Right lobe of liver (tissue), 6 donors: ENCODE data around the gene KIF2A. TPM values are rescaled to one million over a fixed set of nuclear protein-coding genes. Genes with fewer than 3 reads are reported as not detected.
A peak's percentile ranks its signal among the peaks of the same experiment; 100 is the strongest.

Experiments used
- ATAC-seq, 4 donors: fragments of 200-7000 bp; cut with Tn5 transposase; one replicate each; pipeline ENCODE4 v1.9.1; 2020; ENCODE audit warnings: mild to moderate bottlenecking in 4 of 4, moderate library complexity in 4 of 4
- DNase-seq, 3 donors: peaks; one replicate each; pipeline ENCODE4 v3.0.0-alpha.2; 2020
- H3K27ac ChIP-seq, 3 donors: fragments of 200-600 bp; one replicate each; pipeline ENCODE4 v1.8.0; 2022
- H3K27me3 ChIP-seq, 2 donors: fragments of 200-600 bp; one replicate each; pipeline ENCODE4 v1.8.0; 2022
- H3K36me3 ChIP-seq, 4 donors: fragments of 200-600 bp; sonication (generic) in 1 of 4; one replicate each; pipeline versions ENCODE4 v1.5.1 to v1.8.0; 2017 to 2022; ENCODE audit warnings: control low read depth in 1 of 4
- H3K4me1 ChIP-seq, 4 donors: fragments of 200-600 bp; sonication (generic) in 1 of 4; one replicate each; pipeline versions ENCODE4 v1.5.1 to v1.8.0; 2017 to 2022; ENCODE audit warnings: control low read depth in 1 of 4
- H3K4me3 ChIP-seq, 3 donors: fragments of 200-600 bp; one replicate each; pipeline ENCODE4 v1.8.0; 2022
- H3K9me3 ChIP-seq, 4 donors: fragments of 200-600 bp; sonication (generic) in 1 of 4; one replicate each; pipeline versions ENCODE4 v1.5.1 to v1.8.0; 2017 to 2022; ENCODE audit warnings: control low read depth in 1 of 4
- POLR2A ChIP-seq: fragments of 450-650 bp; IDR thresholded peaks from one replicate; pipeline ENCODE4 v1.6.1; 2017; ENCODE audit warnings: antibody characterized with exemption, mild to moderate bottlenecking
- WGBS: methylation state at CpG from one replicate; pipeline ENCODE4 v1.1.6; 2018; ENCODE audit warnings: low coverage, low lambda C conversion rate; ENCODE audit not compliant: insufficient coverage; ENCODE audit errors: missing lambda C conversion rate; 5-methylcytosine and 5-hydroxymethylcytosine counted together
- intact Hi-C, 2 donors: fragments of 100-400 bp; cut with DNase I; formaldehyde crosslinking; loops; one replicate each; pipeline versions ENCODE4 v1.11.2 to v1.14.1; 2022
- total RNA-seq, 6 experiments: library from RNA; depleted of rRNA in 2 of 6; stranded (reverse); fragments of >200 nt in 2 of 6; fragmentation: NEBNext Ultra II Directional in 3 of 6; extraction: Animal tissue kit (Norgen Biotek cat#: 25700) in 3 of 6; gene quantifications; one replicate each; pipeline versions ENCODE4 v1.1.0 to v1.2.4, GENCODE V29; 2016 to 2023
- TF ChIP-seq, protein P1 (sequence below), 4 donors: fragments of 200-600 bp in 3 of 4; fragments of 450-650 bp in 1 of 4; IDR thresholded peaks; one replicate each; pipeline versions ENCODE4 v1.5.1 to v1.8.0; 2016 to 2022; ENCODE audit warnings: antibody characterized with exemption in 4 of 4, mild to moderate bottlenecking in 2 of 4
- donor health status: DM: no; HTN: yes; CAD: no.
- donor health status: DM: no; HTN: no; CAD: no.
- donor health status: DM: no; HTN: no; CAD: no.
- donor health status: DM: no; HTN: yes; CAD: no.
- donor health status: DM: no; HTN: yes; CAD: no.

The KIF2A gene
- total RNA-seq, 6 experiments from 2014 or later: 4.9 to 10.2 (median 6.7) TPM

DNA sequence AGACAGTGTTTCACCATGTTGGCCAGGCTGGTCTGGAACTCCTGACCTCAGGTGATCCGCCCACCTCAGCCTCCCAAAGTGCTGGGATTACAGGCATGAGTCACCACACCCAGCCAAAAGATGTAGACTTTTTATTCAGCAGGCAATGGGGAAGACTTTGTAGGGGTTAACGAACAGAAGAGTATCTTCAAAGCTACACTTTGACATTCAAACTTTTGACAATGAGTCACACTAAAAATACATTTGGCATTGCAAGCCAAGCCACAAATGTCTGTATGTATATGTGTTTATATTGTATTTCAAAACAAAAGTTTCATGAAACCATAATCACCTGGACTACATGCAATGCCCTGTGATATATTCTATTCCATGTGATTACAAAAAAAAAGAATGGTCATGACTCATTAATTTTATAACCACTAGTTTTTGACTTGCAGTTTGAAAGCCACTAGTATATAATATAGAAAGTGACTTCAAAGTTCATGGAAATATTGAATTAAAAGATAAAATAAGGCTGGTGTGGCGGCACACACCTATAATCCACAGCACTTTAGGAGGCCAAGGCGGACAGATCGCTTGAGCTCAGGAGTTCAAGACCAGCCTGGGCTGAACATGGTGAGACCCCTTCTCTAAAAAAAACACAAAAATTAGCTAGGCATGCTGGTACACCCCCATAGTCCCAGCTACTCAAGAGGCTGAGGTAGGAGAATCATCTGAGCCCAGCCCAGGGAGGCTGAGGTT lies 89.4 kb downstream of the KIF2A start:
- no peak overlapping the region for H3K27ac ChIP-seq
- DNase-seq: no peak
- H3K36me3 ChIP-seq: peaks cover 0 to 83% (median 18%) of the 10 kb centered on the region in 4 donors
- H3K4me1 ChIP-seq: no peaks in the 10 kb centered on the region
- intact Hi-C loops: no loop called here
- 100% methylated on average over 3 of the region's 5 CpGs for WGBS
- H3K9me3 ChIP-seq: no peaks in the 10 kb centered on the region
- H3K27me3 ChIP-seq: no peaks in the 10 kb centered on the region
- ATAC-seq: no peak
- H3K4me3 ChIP-seq: no peak overlapping the region
- TF ChIP-seq, protein P1, sequence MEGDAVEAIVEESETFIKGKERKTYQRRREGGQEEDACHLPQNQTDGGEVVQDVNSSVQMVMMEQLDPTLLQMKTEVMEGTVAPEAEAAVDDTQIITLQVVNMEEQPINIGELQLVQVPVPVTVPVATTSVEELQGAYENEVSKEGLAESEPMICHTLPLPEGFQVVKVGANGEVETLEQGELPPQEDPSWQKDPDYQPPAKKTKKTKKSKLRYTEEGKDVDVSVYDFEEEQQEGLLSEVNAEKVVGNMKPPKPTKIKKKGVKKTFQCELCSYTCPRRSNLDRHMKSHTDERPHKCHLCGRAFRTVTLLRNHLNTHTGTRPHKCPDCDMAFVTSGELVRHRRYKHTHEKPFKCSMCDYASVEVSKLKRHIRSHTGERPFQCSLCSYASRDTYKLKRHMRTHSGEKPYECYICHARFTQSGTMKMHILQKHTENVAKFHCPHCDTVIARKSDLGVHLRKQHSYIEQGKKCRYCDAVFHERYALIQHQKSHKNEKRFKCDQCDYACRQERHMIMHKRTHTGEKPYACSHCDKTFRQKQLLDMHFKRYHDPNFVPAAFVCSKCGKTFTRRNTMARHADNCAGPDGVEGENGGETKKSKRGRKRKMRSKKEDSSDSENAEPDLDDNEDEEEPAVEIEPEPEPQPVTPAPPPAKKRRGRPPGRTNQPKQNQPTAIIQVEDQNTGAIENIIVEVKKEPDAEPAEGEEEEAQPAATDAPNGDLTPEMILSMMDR (IDR thresholded peaks at IDR 0.05): no peak
- TF ChIP-seq POLR2A: no peak

DNA sequence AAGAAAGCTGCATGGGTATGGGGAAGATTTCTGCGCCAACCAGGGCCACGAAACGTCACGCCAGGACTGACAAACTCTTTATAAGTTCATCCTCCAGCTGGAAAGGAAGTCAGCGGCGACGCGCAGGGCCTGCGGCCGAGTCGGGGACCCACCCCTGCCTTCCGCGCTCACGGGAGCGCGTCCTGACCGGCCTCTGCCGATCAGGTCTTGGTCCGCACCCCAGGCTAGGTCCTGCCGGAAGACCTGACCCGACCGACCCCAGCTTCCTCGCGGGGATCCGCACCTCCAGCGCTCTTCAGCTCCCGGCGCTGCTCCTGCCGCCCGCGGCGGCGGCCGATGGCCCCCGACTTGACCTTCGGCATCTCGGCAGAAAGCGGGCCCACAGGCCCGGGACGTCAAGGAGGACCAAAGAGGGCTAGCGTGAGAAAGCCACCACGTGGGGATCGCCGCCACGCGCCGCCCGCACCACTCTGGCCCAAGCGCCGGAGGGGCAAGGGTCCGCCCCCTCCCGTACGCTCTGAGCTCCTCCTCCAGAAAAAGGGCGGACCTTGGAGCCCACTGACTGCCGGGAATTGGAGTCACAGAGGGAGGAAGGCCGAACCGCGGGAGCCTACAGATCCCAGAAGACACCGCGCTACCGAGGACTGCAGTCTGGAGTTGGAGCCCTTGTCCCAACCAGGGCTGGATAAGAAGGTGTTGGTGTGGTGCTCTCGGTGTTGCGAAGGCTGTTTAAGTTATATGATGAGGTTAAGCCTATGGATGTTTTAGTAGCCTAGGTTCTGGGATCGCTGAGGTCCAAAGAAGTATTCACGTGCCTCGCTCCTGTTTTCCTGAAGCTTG lies 97.6 kb downstream of the KIF2A start, which contains the start of gene DIMT1:
Gene DIMT1 (minus strand): TSS at position 495 of the 840 bp plus-strand sequence. CDS start 133 bp downstream, at position 362.
- Histone ChIP-seq H3K27ac (peak within 1 kb of the TSS; percentile 72 to 91 (median 79)), H3K9me3 (no peaks in the 10 kb centered on the region), H3K4me1 (peaks cover 0 to 8% (median 0%) of the 10 kb centered on the region in 4 donors), H3K4me3 (peak within 1 kb of the TSS; percentile 67 to 89 (median 70)), H3K27me3 (no peaks in the 10 kb centered on the region), H3K36me3 (peaks cover 0 to 24% (median under 1%) of the 10 kb centered on the region in 4 donors)
- 1% methylated on average over 24 of the region's 66 CpGs for WGBS
- intact Hi-C loops: no loop called here
- DNase-seq (peak; percentile 95 to 97 (median 97)), ATAC-seq (peak; percentile 99 to 100 (median 99))
- TF ChIP-seq POLR2A: peak; percentile 89
- TF ChIP-seq, protein P1 (IDR thresholded peaks at IDR 0.05): no peak

DNA sequence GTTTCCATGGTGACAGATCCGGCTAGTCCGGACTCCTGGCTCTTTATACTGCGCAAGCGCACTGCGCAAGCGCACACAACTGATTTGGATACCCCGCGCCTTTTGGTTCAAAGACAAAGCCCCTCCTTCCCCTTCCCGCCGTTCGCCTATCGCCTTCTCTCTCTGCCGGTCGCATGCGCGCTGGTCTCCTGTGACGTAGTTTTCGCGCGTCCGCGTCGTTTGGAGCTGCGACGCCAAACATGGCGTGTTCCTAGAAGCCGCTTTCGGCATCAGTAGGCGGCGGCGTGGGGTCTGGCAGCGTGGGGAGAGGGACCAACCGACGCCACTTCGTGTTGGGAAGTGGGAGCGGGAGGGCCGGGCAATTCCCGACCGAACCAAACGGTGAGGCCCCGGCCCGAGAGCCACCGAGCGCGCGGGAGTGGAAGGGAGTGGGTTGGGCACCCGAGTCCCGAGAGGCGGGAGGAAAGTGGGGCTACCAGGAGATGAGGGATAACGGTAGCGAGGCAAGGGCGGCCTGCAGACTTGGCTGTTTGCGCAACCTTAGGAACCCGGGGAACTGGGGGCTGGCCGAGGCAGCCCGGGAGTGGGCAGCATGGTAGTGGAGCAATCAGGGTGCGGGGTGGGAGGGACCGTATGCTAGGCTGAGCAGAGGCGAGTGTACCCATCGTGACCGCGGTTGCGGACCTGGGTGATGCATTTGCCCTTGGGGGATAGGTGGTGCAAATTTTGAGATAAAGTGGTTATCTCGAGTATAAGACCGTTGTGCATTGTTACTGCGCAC lies 106.7 kb downstream of the KIF2A start, which contains the start of gene IPO11:
Gene IPO11 (plus strand): TSS at position 215 of the 781 bp plus-strand sequence. CDS start 24,517 bp downstream, outside the sequence.
- Histone ChIP-seq H3K9me3 (no peaks in the 10 kb centered on the region), H3K27ac (peak within 1 kb of the TSS in 2 of 3 donors; percentile 16 to 48), H3K36me3 (no peaks in the 10 kb centered on the region), H3K4me3 (peak within 1 kb of the TSS; percentile 97 to 99 (median 98)), H3K27me3 (no peaks in the 10 kb centered on the region), H3K4me1 (peaks cover 0 to 10% (median 6%) of the 10 kb centered on the region in 4 donors)
- WGBS: under 1% methylated on average over 62 of the region's 66 CpGs
- DNase-seq (peak; percentile 97 to 99 (median 98)), ATAC-seq (peak; percentile 98 to 100 (median 99))
- TF ChIP-seq POLR2A: no peak
- TF ChIP-seq, protein P1 (IDR thresholded peaks at IDR 0.05): no peak
- intact Hi-C loops: no loop called here

DNA sequence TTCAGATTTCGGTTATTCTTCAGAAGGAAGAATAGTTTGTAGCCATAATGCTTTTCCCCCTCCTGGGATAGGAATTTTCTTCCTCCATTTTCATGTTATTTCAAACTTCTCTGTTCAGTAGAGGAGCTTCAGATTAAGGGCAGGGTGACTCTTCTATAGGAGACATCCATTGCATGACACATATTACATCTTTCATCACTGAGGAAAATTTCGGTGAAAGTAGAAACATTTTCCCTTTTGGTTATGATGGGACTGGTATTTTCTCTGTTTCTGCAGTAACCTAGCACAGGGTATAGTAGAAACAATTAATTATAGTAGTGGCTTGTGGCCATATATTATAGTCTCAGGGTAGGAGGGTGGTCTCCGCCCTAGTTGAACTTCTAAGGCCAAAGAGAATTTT lies 107.7 kb downstream of the KIF2A start:
- H3K4me1 ChIP-seq: peaks cover 0 to 10% (median 6%) of the 10 kb centered on the region in 4 donors
- 45% methylated on average over 3 of the region's 3 CpGs for WGBS
- no peaks in the 10 kb centered on the region for H3K36me3 ChIP-seq
- intact Hi-C loops: no loop called here
- H3K4me3 ChIP-seq: peak overlapping the region in 2 of 3 donors; percentile 97 to 98
- DNase-seq (no peak), ATAC-seq (no peak)
- TF ChIP-seq, protein P1 (IDR thresholded peaks at IDR 0.05): no peak
- no peak for TF ChIP-seq POLR2A
- H3K9me3 ChIP-seq: no peaks in the 10 kb centered on the region
- no peaks in the 10 kb centered on the region for H3K27me3 ChIP-seq
- H3K27ac ChIP-seq: no peak overlapping the region
